HEK293T (cell line): Measurements from ENCODE around the gene INPP4B.

Experiments
- CTCF ChIA-PET: fragments of 350-600 bp; formaldehyde crosslinking; extraction: SDS; loops from one replicate; lab custom pipeline; 2021; ENCODE audit warnings: antibody characterized with exemption, inconsistent platforms; lab: Yijun Ruan, JAX
- POLR2A ChIA-PET: fragments of 350-600 bp; formaldehyde crosslinking; extraction: SDS; loops from one replicate; lab custom pipeline; 2020; ENCODE audit warnings: antibody characterized with exemption, inconsistent platforms; lab: Yijun Ruan, JAX
- DNase-seq: peaks from one replicate; pipeline ENCODE4 v3.0.0; 2012; ENCODE audit warnings: mixed read lengths; ENCODE audit errors: extremely low spot score
- ARNT ChIP-seq: fragments of 450-650 bp; IDR thresholded peaks from 2 replicates; pipeline ENCODE4 v1.6.1; 2017; ENCODE audit warnings: mild to moderate bottlenecking
- BHLHE40 ChIP-seq: fragments of 450-650 bp; IDR thresholded peaks from 2 replicates; pipeline ENCODE4 v1.6.1; 2016; ENCODE audit warnings: mild to moderate bottlenecking, moderate library complexity, borderline replicate concordance
- CTBP1 ChIP-seq: fragments of 450-650 bp; IDR thresholded peaks from 2 replicates; pipeline ENCODE4 v1.6.1; 2016; ENCODE audit warnings: borderline replicate concordance
- ELF4 ChIP-seq: fragments of 450-650 bp; IDR thresholded peaks from 2 replicates; pipeline ENCODE4 v1.6.1; 2017; ENCODE audit warnings: antibody characterized with exemption
- FOXA1 ChIP-seq: fragments of 450-650 bp; IDR thresholded peaks from 2 replicates; pipeline ENCODE4 v1.6.1; 2016; ENCODE audit warnings: mild to moderate bottlenecking
- FOXK2 ChIP-seq: fragments of 450-650 bp; IDR thresholded peaks from 2 replicates; pipeline ENCODE4 v1.6.1; 2016; ENCODE audit warnings: mild to moderate bottlenecking
- FOXM1 ChIP-seq: fragments of 450-650 bp; IDR thresholded peaks from 2 replicates; pipeline ENCODE4 v1.6.1; 2017; ENCODE audit warnings: mild to moderate bottlenecking, borderline replicate concordance
- HDGF ChIP-seq: fragments of 450-650 bp; IDR thresholded peaks from 2 replicates; pipeline ENCODE4 v1.6.1; 2017; ENCODE audit warnings: antibody characterized with exemption, borderline replicate concordance
- L3MBTL2 ChIP-seq: fragments of 450-650 bp; conservative IDR thresholded peaks from 2 replicates; pipeline ENCODE4 v1.6.1; 2016; ENCODE audit warnings: mild to moderate bottlenecking
- LEF1 ChIP-seq: fragments of 450-650 bp; IDR thresholded peaks from 2 replicates; pipeline ENCODE4 v1.6.1; 2017; ENCODE audit warnings: mild to moderate bottlenecking, borderline replicate concordance
- NFRKB ChIP-seq: fragments of 450-650 bp; IDR thresholded peaks from 2 replicates; pipeline ENCODE4 v1.6.1; 2016; ENCODE audit warnings: mild to moderate bottlenecking, moderate library complexity
- SP1 ChIP-seq: fragments of 450-650 bp; IDR thresholded peaks from 2 replicates; pipeline ENCODE4 v1.6.1; 2017
- SUZ12 ChIP-seq: fragments of 450-650 bp; IDR thresholded peaks from 2 replicates; pipeline ENCODE4 v1.6.1; 2016; ENCODE audit warnings: mild to moderate bottlenecking
- TARDBP ChIP-seq: fragments of 450-650 bp; IDR thresholded peaks from 2 replicates; pipeline ENCODE4 v1.6.1; 2016
- ZNF384 ChIP-seq: fragments of 450-650 bp; IDR thresholded peaks from 2 replicates; pipeline ENCODE4 v1.6.1; 2016
- TF ChIP-seq, protein P1 (sequence below): fragments of 450-650 bp; IDR thresholded peaks from 2 replicates; pipeline ENCODE4 v1.6.1; 2016

INPP4B gene

DNA sequence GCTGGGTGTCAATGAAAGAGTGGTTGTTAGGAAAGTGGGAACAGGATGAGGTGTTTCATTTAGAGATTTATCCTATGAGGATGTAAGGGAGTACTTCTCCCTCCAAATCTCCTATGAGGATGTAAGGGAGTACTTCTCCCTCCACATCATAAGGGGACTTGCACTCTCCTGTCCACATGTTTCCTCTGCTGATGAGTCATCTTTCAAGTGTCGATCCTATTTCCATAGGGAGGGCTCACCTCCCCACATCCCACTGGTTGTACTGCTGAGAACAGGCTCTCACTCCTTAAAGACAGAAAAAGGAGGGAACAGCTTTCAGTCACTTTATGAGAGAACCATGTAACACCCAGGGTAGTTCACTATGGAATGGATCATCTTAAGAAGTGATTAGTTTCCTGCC, 65.0 kb downstream of the INPP4B start:
- TF ChIP-seq NFRKB (no peak), HDGF (no peak), CTBP1 (no peak), FOXM1 (no peak)
- CTCF ChIA-PET = interaction anchor here (0.7 kb wide), 1 partner anchor 25 kb away, joined by 3 read pairs; no protein-coding TSS in a partner anchor
- DNase-seq = no peak
- POLR2A ChIA-PET = no interaction called here

DNA sequence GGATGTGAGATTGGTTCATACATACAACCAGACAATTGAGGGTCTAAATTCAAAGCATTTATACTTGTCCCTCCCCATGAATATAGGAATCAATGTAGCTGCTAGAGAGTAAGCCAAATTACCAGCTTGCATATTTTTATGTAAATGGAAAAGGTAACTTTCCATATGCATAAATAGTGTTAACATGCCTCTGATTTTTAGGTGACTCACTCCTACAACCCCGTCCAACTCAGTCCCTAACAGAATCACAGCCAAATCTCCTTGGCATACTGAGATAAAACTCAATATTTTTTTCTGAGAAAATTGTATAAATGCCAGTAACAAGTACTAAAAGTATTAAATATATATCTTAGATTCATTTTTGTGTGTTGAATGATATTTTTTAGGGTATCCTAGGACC, 67.2 kb downstream of the INPP4B start:
- no peak for TF ChIP-seq ELF4
- TF ChIP-seq SUZ12 = no peak
- no peak for TF ChIP-seq LEF1
- TF ChIP-seq FOXM1 = no peak
- DNase-seq = no peak
- ChIA-PET CTCF (interaction anchor here (0.6 kb wide), 1 partner anchor 13 kb away, joined by 3 read pairs; no protein-coding TSS in a partner anchor), POLR2A (no interaction called here)

DNA sequence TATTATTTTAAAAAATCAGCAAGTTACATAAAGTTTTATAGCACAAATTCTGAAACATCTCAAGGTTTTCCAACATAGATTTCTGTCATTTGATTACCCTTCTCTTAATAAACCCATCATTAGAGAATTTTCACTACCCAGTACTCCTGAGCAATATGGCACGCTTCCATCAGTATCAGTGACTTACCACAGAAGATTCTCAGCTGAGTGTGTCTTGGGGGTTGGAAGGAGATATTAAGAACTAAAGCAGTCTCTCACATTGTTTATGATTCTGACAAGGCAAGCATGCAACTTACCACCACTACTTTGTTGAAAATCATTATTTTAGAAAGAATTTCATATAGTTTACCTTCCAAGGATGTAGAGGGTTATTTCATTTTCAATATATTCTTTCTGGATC, 67.7 kb downstream of the INPP4B start:
- no peak for DNase-seq
- POLR2A ChIA-PET = no interaction called here
- TF ChIP-seq BHLHE40 (no peak), ARNT (no peak), HDGF (no peak), ELF4 (no peak), CTBP1 (no peak), TARDBP (no peak), SP1 (no peak), NFRKB (no peak), ZNF384 (no peak), FOXA1 (no peak), FOXM1 (no peak), SUZ12 (no peak), LEF1 (no peak)
- TF ChIP-seq, protein P1, sequence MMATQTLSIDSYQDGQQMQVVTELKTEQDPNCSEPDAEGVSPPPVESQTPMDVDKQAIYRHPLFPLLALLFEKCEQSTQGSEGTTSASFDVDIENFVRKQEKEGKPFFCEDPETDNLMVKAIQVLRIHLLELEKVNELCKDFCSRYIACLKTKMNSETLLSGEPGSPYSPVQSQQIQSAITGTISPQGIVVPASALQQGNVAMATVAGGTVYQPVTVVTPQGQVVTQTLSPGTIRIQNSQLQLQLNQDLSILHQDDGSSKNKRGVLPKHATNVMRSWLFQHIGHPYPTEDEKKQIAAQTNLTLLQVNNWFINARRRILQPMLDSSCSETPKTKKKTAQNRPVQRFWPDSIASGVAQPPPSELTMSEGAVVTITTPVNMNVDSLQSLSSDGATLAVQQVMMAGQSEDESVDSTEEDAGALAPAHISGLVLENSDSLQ = no peak
- CTCF ChIA-PET = interaction anchor here (0.6 kb wide), 1 partner anchor 13 kb away, joined by 3 read pairs; no protein-coding TSS in a partner anchor

DNA sequence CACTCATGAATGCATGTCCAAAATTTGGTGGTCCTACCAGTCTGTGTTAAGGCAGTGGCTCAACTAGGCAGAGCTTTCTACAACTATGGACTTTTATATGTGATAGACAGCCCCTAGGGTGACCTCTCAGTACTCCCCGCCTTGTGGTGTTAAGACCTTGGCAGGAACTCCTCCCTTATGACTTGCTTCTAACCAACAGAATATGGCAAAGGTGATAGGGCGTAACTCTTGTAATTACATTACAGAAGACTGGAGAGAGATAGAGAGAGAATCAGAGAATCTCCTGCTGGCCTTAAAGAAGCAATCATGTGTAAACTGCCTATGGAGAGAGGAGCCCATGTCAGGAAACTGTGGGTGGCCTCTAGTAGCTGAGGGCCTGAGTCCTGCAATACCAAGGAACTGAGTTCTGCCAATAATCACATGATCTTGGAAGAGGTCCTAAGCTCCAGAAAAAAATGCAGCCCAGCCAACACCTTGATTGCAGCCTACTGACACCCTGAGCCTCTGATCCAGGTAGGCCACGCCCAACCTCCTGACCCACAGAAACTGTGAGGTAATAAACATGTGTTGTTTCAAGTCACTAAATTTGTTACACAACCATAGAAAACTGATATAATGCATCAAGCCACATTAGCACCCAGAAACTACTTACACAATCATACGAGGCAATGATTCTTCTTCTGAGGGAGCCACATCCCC, 68.9 kb downstream of the INPP4B start:
- no peak for DNase-seq
- CTCF ChIA-PET = no interaction called here
- POLR2A ChIA-PET = no interaction called here
- TF ChIP-seq ELF4 (no peak), BHLHE40 (no peak)

DNA sequence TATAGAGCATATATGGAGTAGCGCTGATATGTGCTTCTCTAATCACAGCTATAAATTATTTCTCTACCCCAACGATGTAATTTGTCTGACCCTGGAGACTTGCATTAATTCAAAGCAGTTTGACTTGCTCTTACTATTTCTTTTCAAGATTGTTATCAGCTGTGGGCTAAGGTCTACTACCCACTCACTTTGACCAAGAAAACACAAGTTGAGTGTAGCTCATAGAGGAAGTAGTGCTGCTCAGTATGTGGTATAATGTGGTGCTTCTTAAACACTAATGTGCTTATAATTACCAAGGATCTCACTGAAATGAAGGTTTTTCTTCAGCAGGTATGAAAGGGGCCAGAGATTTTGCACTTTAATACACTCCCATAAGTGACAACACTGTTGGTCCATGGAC, 70.1 kb downstream of the INPP4B start:
- no peak for DNase-seq
- ChIA-PET POLR2A (no interaction called here), CTCF (no interaction called here)
- TF ChIP-seq SP1 (no peak), LEF1 (no peak), TARDBP (no peak), CTBP1 (no peak), HDGF (no peak), ARNT (no peak), BHLHE40 (no peak), FOXM1 (no peak), ZNF384 (no peak), SUZ12 (no peak), L3MBTL2 (no peak), FOXA1 (no peak), ELF4 (no peak), FOXK2 (no peak), NFRKB (no peak)
- TF ChIP-seq, protein P1 = no peak

DNA sequence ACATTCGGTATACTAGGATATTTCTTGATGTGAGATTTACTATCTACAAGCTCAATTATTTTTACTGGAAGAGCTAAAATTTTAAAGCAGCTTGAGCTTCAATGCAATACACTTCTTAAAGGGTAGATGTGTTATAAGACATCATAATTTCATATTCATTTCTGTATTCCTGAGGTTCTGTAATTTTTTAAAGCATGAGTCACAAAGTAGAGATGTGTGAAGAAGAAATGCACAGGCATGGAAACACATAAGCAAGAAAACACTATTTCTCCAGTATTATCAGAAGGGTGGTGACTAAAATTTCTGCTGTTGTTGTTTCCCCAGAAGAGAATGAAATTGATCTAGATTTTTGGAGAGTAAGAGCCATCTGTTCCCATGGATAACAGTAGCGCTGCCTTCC, 72.6 kb downstream of the INPP4B start:
- ChIA-PET POLR2A (no interaction called here), CTCF (no interaction called here)
- TF ChIP-seq FOXK2 (no peak), TARDBP (no peak), FOXM1 (no peak), FOXA1 (no peak), ZNF384 (no peak), LEF1 (no peak), ARNT (no peak), L3MBTL2 (no peak), CTBP1 (no peak), NFRKB (no peak), BHLHE40 (no peak), ELF4 (no peak), SP1 (no peak), SUZ12 (no peak), HDGF (no peak)
- TF ChIP-seq, protein P1 = no peak
- DNase-seq = no peak

DNA sequence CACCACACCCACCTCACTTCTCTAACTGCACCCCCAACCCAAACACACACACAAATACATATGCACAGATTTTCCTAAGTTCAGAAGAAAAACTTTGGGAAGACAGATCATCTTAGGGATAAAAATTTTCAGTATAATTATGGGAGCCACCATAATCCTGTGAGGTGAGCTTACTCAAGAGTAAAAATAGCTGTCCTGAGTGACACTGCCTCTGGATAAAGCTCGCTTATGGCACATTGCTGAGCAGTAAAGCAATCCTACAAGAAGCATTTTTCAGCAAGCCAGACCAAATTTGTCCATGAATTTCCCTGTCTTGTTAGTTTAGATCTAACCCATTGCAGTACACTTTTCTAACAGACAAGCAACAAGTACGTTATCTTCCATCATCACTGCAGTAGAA, 83.8 kb downstream of the INPP4B start:
- ChIA-PET CTCF (no interaction called here), POLR2A (no interaction called here)
- DNase-seq = no peak
- no peak for TF ChIP-seq SP1
- TF ChIP-seq, protein P1 = no peak
- TF ChIP-seq LEF1 = no peak
- no peak for TF ChIP-seq CTBP1
- TF ChIP-seq TARDBP = no peak
- no peak for TF ChIP-seq NFRKB
- TF ChIP-seq ELF4 = no peak
- no peak for TF ChIP-seq FOXM1
- TF ChIP-seq HDGF = no peak
- TF ChIP-seq SUZ12 = no peak
- no peak for TF ChIP-seq L3MBTL2
- no peak for TF ChIP-seq BHLHE40
- TF ChIP-seq FOXK2 = no peak
- TF ChIP-seq FOXA1 = no peak
- TF ChIP-seq ARNT = no peak
- TF ChIP-seq ZNF384 = no peak
